ENCODE measurements around the gene RABGGTA.

RABGGTA gene

DNA sequence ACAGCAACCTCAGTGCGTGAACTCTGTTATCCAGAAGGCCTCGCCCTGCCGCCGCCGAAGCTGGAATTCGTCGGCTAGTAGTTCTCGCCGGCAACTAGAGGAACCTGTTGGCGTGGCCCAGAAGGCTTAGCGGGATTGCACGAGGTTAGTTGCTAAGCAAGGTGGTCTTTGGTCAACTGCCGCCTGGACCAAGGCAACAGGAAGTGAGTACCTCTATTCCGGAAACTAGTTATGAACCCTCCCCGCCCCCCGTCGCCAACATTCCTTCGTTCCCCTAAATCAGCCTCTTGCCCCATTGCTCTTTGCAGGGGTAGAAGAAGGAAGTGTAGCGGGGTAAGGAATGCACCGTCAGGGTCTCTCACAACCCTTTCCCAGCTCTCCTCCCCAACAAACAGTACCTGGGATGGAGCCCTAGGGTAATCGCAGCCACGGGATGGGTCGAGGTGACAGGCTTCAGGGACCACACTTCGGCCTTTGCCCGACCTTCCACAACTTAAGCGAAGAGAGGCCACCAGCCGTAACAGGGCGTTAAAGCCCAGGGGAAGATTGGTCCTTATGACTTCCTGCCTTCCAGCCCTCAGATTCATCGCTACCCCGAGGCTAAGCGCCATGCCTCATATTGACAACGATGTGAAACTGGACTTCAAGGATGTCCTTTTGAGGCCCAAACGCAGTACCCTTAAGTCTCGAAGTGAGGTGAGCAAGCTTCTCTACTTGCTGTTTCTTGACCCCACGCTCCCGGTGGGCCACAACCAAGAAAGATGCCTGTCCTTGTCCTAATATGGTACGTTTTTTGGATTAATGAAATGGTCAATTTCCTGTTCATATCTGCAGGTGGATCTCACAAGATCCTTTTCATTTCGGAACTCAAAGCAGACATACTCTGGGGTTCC, 38.5 kb downstream of the RABGGTA start, which contains the start of gene GMPR2:
Gene GMPR2 (plus strand): TSS at position 285 of the 893 bp plus-strand sequence. CDS start 325 bp downstream, at position 610.
- peak within 1 kb of the TSS; percentile 95 for H2AFZ ChIP-seq (ENCODE audit: low read depth)
- H3K4me3 ChIP-seq (IDR thresholded peaks at IDR 0.05; ENCODE audit: insufficient read depth, low read depth, low read length): no peak within 1 kb of the TSS
- H3K27ac ChIP-seq: peak within 1 kb of the TSS; percentile 57
- peak within 1 kb of the TSS; percentile 76 for H3K4me2 ChIP-seq
- H4K20me1 ChIP-seq (ENCODE audit: insufficient read depth): no peaks in the 10 kb centered on the region
- TF ChIP-seq, protein P1, sequence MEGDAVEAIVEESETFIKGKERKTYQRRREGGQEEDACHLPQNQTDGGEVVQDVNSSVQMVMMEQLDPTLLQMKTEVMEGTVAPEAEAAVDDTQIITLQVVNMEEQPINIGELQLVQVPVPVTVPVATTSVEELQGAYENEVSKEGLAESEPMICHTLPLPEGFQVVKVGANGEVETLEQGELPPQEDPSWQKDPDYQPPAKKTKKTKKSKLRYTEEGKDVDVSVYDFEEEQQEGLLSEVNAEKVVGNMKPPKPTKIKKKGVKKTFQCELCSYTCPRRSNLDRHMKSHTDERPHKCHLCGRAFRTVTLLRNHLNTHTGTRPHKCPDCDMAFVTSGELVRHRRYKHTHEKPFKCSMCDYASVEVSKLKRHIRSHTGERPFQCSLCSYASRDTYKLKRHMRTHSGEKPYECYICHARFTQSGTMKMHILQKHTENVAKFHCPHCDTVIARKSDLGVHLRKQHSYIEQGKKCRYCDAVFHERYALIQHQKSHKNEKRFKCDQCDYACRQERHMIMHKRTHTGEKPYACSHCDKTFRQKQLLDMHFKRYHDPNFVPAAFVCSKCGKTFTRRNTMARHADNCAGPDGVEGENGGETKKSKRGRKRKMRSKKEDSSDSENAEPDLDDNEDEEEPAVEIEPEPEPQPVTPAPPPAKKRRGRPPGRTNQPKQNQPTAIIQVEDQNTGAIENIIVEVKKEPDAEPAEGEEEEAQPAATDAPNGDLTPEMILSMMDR (conservative IDR thresholded peaks at IDR 0.05; ENCODE audit: low read depth, low read length): no peak
- peaks cover 14% of the 10 kb centered on the region for H3K4me1 ChIP-seq (ENCODE audit: low read depth, poor library complexity, severe bottlenecking)
- H3K79me2 ChIP-seq (ENCODE audit: insufficient read depth, low read depth): peaks cover 8% of the 10 kb centered on the region; the same call in 1 of the 2 replicates
- H3K36me3 ChIP-seq (ENCODE audit: insufficient read depth): no peaks in the 10 kb centered on the region
- no peaks in the 10 kb centered on the region for H3K27me3 ChIP-seq (ENCODE audit: insufficient read depth, low read depth)
- peak within 1 kb of the TSS; percentile 46; the same call in 1 of the 2 replicates for H3K9ac ChIP-seq

DNA sequence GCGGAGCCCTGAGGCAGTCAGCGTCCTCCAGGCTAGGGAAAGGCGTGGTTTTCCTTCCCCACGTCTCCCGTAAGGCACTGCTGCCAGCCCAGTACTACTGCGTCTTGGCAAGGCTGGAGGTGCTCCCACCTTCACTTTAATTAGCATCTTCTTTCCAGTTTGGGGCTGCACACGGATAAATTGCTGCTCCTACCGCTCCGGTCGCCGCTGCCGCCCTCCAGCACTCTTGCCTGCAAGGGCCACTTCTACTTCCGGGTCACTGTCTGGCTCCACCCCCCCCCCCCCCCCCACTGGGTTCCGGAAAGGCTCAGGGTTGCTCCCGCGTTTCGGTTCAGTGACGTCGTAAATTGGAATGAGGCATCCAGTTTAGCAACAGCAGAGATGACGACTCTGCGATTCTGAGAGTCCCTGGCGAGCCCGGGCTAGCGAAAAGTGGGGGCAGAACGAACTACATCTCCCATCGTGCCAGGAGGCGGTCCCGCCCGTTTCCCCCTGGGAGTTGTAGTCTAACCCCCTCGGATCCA, 39.2 kb downstream of the RABGGTA start, which contains the start of gene NEDD8:
Gene NEDD8 (minus strand): TSS at position 247 of the 524 bp plus-strand sequence. CDS start 100 bp downstream, at position 147.
- no peaks in the 10 kb centered on the region for H3K36me3 ChIP-seq (ENCODE audit: insufficient read depth)
- TF ChIP-seq, protein P1 (conservative IDR thresholded peaks at IDR 0.05; ENCODE audit: low read depth, low read length): no peak
- H3K4me3 ChIP-seq (IDR thresholded peaks at IDR 0.05; ENCODE audit: insufficient read depth, low read depth, low read length): no peak within 1 kb of the TSS
- H3K4me1 ChIP-seq (ENCODE audit: low read depth, poor library complexity, severe bottlenecking): peaks cover 14% of the 10 kb centered on the region
- H3K4me2 ChIP-seq: peak within 1 kb of the TSS; percentile 76
- peak within 1 kb of the TSS; percentile 57 for H3K27ac ChIP-seq
- H3K27me3 ChIP-seq (ENCODE audit: insufficient read depth, low read depth): no peaks in the 10 kb centered on the region
- H4K20me1 ChIP-seq (ENCODE audit: insufficient read depth): no peaks in the 10 kb centered on the region
- peak within 1 kb of the TSS; percentile 95 for H2AFZ ChIP-seq (ENCODE audit: low read depth)
- H3K9ac ChIP-seq: peak within 1 kb of the TSS; percentile 46; the same call in 1 of the 2 replicates
- H3K79me2 ChIP-seq (ENCODE audit: insufficient read depth, low read depth): peaks cover 8% of the 10 kb centered on the region; the same call in 1 of the 2 replicates

DNA sequence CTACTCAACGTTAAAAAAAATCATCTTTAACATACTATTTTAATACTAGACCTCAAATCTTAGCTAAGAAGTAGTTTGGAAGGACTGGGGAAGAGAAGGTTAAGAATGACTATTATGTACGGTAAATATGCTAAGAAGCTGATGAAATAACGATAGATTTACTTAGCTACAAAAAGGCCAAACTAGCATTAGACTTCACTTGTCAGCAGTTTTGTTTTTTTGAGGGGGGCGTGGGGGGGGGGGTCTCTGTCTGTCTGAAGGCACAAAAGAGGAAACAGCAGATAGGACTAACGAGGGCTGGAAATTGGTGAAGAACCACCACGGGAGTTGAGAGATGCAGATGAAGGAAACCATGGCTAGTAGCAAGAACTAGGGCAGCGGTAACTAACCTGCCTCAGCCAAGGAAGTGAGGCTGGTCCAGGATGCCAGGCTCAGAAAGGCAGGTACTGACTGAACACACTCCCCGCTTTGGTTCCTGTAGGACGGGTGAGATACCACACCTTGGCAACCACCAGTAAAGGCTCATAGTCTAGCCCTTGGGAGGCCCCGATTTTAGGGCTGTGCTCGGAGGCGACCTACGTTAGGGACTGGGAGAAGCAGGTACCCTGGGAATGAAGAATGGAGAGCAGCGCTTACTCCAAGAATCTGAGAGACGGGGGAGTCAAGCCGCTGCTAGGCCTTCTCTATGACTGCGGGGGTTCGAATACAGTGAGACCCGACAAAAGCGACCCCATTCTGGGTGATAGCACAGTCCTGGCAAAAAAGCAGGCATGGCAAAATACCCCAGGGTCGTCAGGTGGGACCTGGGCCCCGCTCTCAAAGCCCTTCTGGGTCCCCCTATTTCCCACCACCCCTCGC, 39.9 kb downstream of the RABGGTA start:
- no peaks in the 10 kb centered on the region for H4K20me1 ChIP-seq (ENCODE audit: insufficient read depth)
- H3K9ac ChIP-seq: peak overlapping the region; percentile 35; the same call in 1 of the 2 replicates
- H3K4me3 ChIP-seq (IDR thresholded peaks at IDR 0.05; ENCODE audit: insufficient read depth, low read depth, low read length): no peak overlapping the region
- TF ChIP-seq, protein P1 (conservative IDR thresholded peaks at IDR 0.05; ENCODE audit: low read depth, low read length): no peak
- H2AFZ ChIP-seq (ENCODE audit: low read depth): peak overlapping the region; percentile 95
- no peaks in the 10 kb centered on the region for H3K36me3 ChIP-seq (ENCODE audit: insufficient read depth)
- H3K4me2 ChIP-seq: peak overlapping the region; percentile 71
- no peaks in the 10 kb centered on the region for H3K27me3 ChIP-seq (ENCODE audit: insufficient read depth, low read depth)
- H3K27ac ChIP-seq: peak overlapping the region; percentile 32; the same call in 1 of the 2 replicates
- peaks cover 8% of the 10 kb centered on the region; the same call in 1 of the 2 replicates for H3K79me2 ChIP-seq (ENCODE audit: insufficient read depth, low read depth)
- H3K4me1 ChIP-seq (ENCODE audit: low read depth, poor library complexity, severe bottlenecking): peaks cover 14% of the 10 kb centered on the region

DNA sequence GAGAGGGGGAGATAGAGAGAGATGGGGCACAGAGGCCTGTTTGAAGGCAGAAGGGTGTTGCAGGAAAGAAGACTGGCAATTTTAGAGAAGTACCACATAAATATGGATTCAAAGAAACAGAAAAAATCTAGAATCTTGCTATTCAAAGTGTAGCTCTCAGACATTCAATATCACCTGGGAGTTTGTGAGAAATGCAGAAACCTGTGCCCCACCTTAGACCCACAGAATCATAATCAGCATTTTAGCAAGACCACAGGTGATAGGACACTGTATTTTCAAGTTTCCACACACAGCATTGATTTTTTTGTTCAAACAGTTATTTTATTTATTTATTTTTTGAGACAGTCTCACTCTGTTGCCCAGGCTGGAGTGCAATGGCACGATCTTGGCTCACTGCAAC, 42.5 kb downstream of the RABGGTA start:
- TF ChIP-seq, protein P1 (conservative IDR thresholded peaks at IDR 0.05; ENCODE audit: low read depth, low read length): no peak
- peaks cover 8% of the 10 kb centered on the region; the same call in 1 of the 2 replicates for H3K79me2 ChIP-seq (ENCODE audit: insufficient read depth, low read depth)

More for the DNA sequence above, 42.5 kb downstream of the RABGGTA start:
- no peaks in the 10 kb centered on the region for H4K20me1 ChIP-seq (ENCODE audit: insufficient read depth)
- H3K27me3 ChIP-seq (ENCODE audit: insufficient read depth, low read depth): no peaks in the 10 kb centered on the region
- H3K4me2 ChIP-seq: no peak overlapping the region
- H2AFZ ChIP-seq (ENCODE audit: low read depth): no peak overlapping the region
- no peak overlapping the region for H3K27ac ChIP-seq
- H3K36me3 ChIP-seq (ENCODE audit: insufficient read depth): no peaks in the 10 kb centered on the region
- no peak overlapping the region for H3K9ac ChIP-seq
- peaks cover 7% of the 10 kb centered on the region for H3K4me1 ChIP-seq (ENCODE audit: low read depth, poor library complexity, severe bottlenecking)
- no peak overlapping the region for H3K4me3 ChIP-seq (IDR thresholded peaks at IDR 0.05; ENCODE audit: insufficient read depth, low read depth, low read length)

Data from KMS-11 (cell line).